HepG2 (cell line): ENCODE data around the gene MACROD2. TPM values are rescaled to one million over a fixed set of nuclear protein-coding genes. Genes with fewer than 3 reads are reported as not detected.

Experiments
- ATAC-seq: fragments of 200-7000 bp; cut with Tn5 transposase; 3 replicates; pipeline ENCODE4 v1.9.1; 2020; ENCODE audit warnings: mild to moderate bottlenecking, moderate library complexity
- BruUV-seq: library from RNA; stranded (reverse); fragments of 400-500 nt; replicated peaks from 2 replicates; lab custom pipeline; 2021; lab: Mats Ljungman, UMichigan
- CTCF ChIA-PET: fragments of 300-600 bp; formaldehyde crosslinking; extraction: SDS; loops from one replicate; lab custom pipeline; 2021; ENCODE audit warnings: low total read pairs, inconsistent platforms, low intra/inter-chr PET ratio; lab: Yijun Ruan, JAX
- POLR2A ChIA-PET: fragments of 350-600 bp; sonication (Branson Sonifier 250); formaldehyde crosslinking; loops from one replicate; lab custom pipeline; 2020; ENCODE audit warnings: antibody characterized with exemption, inconsistent platforms; lab: Yijun Ruan, JAX
- DNase-seq: peaks from one replicate; pipeline ENCODE4 v3.0.0-alpha.2; 2015; ENCODE audit warnings: low spot score
- FAIRE-seq: peaks from 3 replicates; lab custom pipeline; 2011; peaks lifted over from hg19 to GRCh38; lab: Jason Lieb, UNC
- H2AFZ ChIP-seq: one replicate; pipeline ENCODE4 v1.6.1; 2011; ENCODE audit warnings: low read length, inconsistent platforms
- H3K27ac ChIP-seq: fragments of 300-600 bp; 3 replicates; pipeline ENCODE4 v1.8.0; 2011; ENCODE audit warnings: mixed run types, mild to moderate bottlenecking, mixed read lengths, low read length, inconsistent platforms; ENCODE audit not compliant: insufficient read depth; ENCODE audit errors: extremely low read length
- H3K27me3 ChIP-seq, 2 experiments: fragments of 200-600 bp in 1 of 2; 2 replicates in 1 of 2; 3 replicates in 1 of 2; pipeline versions ENCODE4 v1.6.0 to v1.8.0; 2011; ENCODE audit warnings: low read length in 2 of 2, mild to moderate bottlenecking in 2 of 2, moderate library complexity in 2 of 2, inconsistent platforms in 1 of 2; ENCODE audit not compliant: insufficient read depth in 2 of 2, control insufficient read depth in 1 of 2
- H3K36me3 ChIP-seq, 2 experiments: fragments of 200-600 bp in 1 of 2; replicated peaks in 1 of 2; 2 replicates in 1 of 2; 3 replicates in 1 of 2; pipeline versions ENCODE4 v1.5.1 to v1.8.0; 2011; ENCODE audit warnings: low read length in 2 of 2, inconsistent platforms in 1 of 2; ENCODE audit not compliant: insufficient read depth in 2 of 2, control insufficient read depth in 1 of 2
- H3K4me1 ChIP-seq: 2 replicates; pipeline ENCODE4 v1.5.1; 2012; ENCODE audit warnings: low read length, inconsistent platforms; ENCODE audit not compliant: insufficient read depth
- H3K4me2 ChIP-seq: 2 replicates; pipeline ENCODE4 v1.6.0; 2011; ENCODE audit warnings: low read depth, low read length, inconsistent platforms
- H3K4me3 ChIP-seq, 3 experiments: fragments of 200-600 bp in 1 of 3; sonication (generic), shearing (Covaris generic) in 1 of 3; replicated peaks in 1 of 3; 2 replicates each; pipeline ENCODE4 v1.5.1; 2011 to 2016; ENCODE audit warnings: low read length in 3 of 3, inconsistent platforms in 2 of 3, low read depth in 2 of 3, mild to moderate bottlenecking in 2 of 3, control low read depth in 1 of 3, mixed read lengths in 1 of 3; ENCODE audit not compliant: insufficient read depth in 1 of 3
- H3K79me2 ChIP-seq: one replicate; pipeline ENCODE4 v1.6.1; 2011; ENCODE audit warnings: low read length, inconsistent platforms; ENCODE audit not compliant: insufficient read depth
- H3K9ac ChIP-seq: 2 replicates; pipeline ENCODE4 v1.6.0; 2011; ENCODE audit warnings: mild to moderate bottlenecking, low read depth, low read length, inconsistent platforms; ENCODE audit not compliant: insufficient read depth
- H3K9me3 ChIP-seq: 2 replicates; pipeline ENCODE4 v1.5.1; 2012; ENCODE audit warnings: mild to moderate bottlenecking, low read length
- H4K20me1 ChIP-seq: 2 replicates; pipeline ENCODE4 v1.6.0; 2011; ENCODE audit warnings: inconsistent platforms, mild to moderate bottlenecking, low read length, moderate library complexity; ENCODE audit not compliant: insufficient read depth
- ARNTL ChIP-seq: sonication (generic); formaldehyde crosslinking; IDR thresholded peaks from 2 replicates; pipeline ENCODE4 v1.4.0; 2020; ENCODE audit warnings: mild to moderate bottlenecking, missing genetic modification reagents
- FOSL2 ChIP-seq: sonication (generic); formaldehyde crosslinking; IDR thresholded peaks from 2 replicates; pipeline ENCODE4 v1.4.0; 2020; ENCODE audit warnings: missing genetic modification reagents
- HDAC6 ChIP-seq: fragments of 200-600 bp; sonication (generic); IDR thresholded peaks from 2 replicates; pipeline ENCODE4 v1.7.0; 2017; ENCODE audit warnings: mild to moderate bottlenecking, antibody characterized with exemption, low read length, low read depth
- KDM6A ChIP-seq: IDR thresholded peaks from 2 replicates; pipeline ENCODE4 v1.6.1; 2016; ENCODE audit warnings: low read depth
- MAFG ChIP-seq: sonication (generic); formaldehyde crosslinking; IDR thresholded peaks from 2 replicates; pipeline ENCODE4 v1.5.1; 2020; ENCODE audit warnings: mild to moderate bottlenecking, missing genetic modification reagents
- NFKB2 ChIP-seq: sonication (generic); formaldehyde crosslinking; IDR thresholded peaks from 2 replicates; pipeline ENCODE4 v1.4.0; 2020; ENCODE audit warnings: missing genetic modification reagents, borderline replicate concordance
- RNF2 ChIP-seq: fragments of 450-650 bp; conservative IDR thresholded peaks from 2 replicates; pipeline ENCODE4 v1.6.1; 2016; ENCODE audit warnings: low read depth
- TCF12 ChIP-seq, 2 experiments: fragments of 450-650 bp in 1 of 2; sonication (generic) in 1 of 2; formaldehyde crosslinking in 1 of 2; IDR thresholded peaks; 2 replicates each; pipeline versions ENCODE4 v1.6.1 to v1.8.0; 2017 to 2022; ENCODE audit warnings: antibody characterized with exemption in 1 of 2, mild to moderate bottlenecking in 1 of 2, missing genetic modification reagents in 1 of 2, moderate library complexity in 1 of 2
- TSC22D2 ChIP-seq: sonication (generic); formaldehyde crosslinking; IDR thresholded peaks from 2 replicates; pipeline ENCODE4 v1.5.1; 2020; ENCODE audit warnings: missing genetic modification reagents, mild to moderate bottlenecking, borderline replicate concordance
- ZNF792 ChIP-seq: IDR thresholded peaks from 2 replicates; pipeline ENCODE4 v1.6.1; 2016
- ZSCAN12 ChIP-seq: sonication (generic); formaldehyde crosslinking; IDR thresholded peaks from 2 replicates; pipeline ENCODE4 v1.9.0; 2021; ENCODE audit warnings: mild to moderate bottlenecking, missing genetic modification reagents
- WGBS: methylation state at CpG from one replicate; pipeline ENCODE4 v1.1.6; 2017; ENCODE audit warnings: low lambda C conversion rate; 5-methylcytosine and 5-hydroxymethylcytosine counted together
- in situ Hi-C: cut with HindIII; loops from 2 replicates; pipeline ENCODE4 v1.10.0; 2017; ENCODE audit warnings: low pct_unique_long_range_greater_than_20kb; ENCODE audit not compliant: extremely low pct_ligation_motif_present
- intact Hi-C: fragments of 100-400 bp; cut with micrococcal nuclease; formaldehyde crosslinking; loops from one replicate; pipeline ENCODE4 v1.10.0; 2022; ENCODE audit not compliant: unreplicated experiment
- polyA plus RNA-seq, 8 experiments: library from polyadenylated mRNA; depleted of rRNA in 3 of 8; stranded (reverse) in 7 of 8; unstranded in 1 of 8; fragments of >200 nt; fragmentation: Illumina TruSeq in 4 of 8; extraction: Trizol in 4 of 8; gene quantifications; 2 replicates each; pipeline versions ENCODE4 v1.2.1 to v1.2.3, GENCODE V29; 2011 to 2016; ENCODE audit warnings: low read depth in 4 of 8, missing spikeins in 1 of 8, mixed read lengths in 1 of 8; ENCODE audit not compliant: insufficient read depth in 1 of 8
- total RNA-seq, 5 experiments: library from RNA; depleted of rRNA; stranded (reverse); fragments of >200 nt; fragmentation: Illumina TruSeq; extraction: Trizol; gene quantifications; 2 replicates each; pipeline ENCODE4 v1.2.3, GENCODE V29; 2016; ENCODE audit warnings: low read depth in 1 of 5
- TF ChIP-seq, protein P1 (sequence below): sonication (generic); formaldehyde crosslinking; IDR thresholded peaks from 2 replicates; pipeline ENCODE4 v1.4.0; 2020; ENCODE audit warnings: low read depth, missing genetic modification reagents

MACROD2 gene
- total and polyA plus RNA-seq, 2 of the 13 experiments (the other 11 are each of a cell fraction or from before 2014, with no cell fraction given): 0.13 to 0.51 TPM

- 0 out of 2 replicates have a peak, but pooled peaks have one; percentile 30 for TF ChIP-seq FOSL2 (CRISPR knock-in tag)
These were observed 1708.0 kb downstream of the MACROD2 start (continued) for GRCh38 chr20:15703171-15703911.

DNA sequence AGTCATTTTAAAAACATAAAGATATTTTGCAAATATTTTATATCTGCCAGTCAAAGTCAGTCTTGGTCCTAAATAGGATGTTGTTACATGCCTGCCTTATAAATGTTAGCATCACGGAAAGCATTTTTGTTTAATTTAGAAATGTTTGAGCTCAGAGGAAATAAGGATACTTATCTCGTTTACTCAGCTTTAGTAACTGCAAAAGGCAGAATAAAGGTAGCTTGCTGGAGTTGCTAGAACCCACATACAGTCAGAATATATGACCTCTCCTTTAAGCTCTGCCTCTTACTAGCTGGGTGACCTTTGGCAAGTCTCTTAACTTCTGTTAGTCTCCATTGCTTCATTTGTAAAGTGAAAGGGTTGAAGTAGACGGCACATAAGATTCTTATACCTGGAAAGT, 1710.7 kb downstream of the MACROD2 start:
- in situ Hi-C loops (loop anchor here (10.0 kb wide), 2 partner anchors 529 to 1059 kb away; no protein-coding TSS in a partner anchor), intact Hi-C loops (no loop called here)
- FAIRE-seq (no peak), DNase-seq (no peak), ATAC-seq (no peak)
- Histone ChIP-seq H3K27ac (no peak overlapping the region), H3K36me3 (no peaks in the 10 kb centered on the region), H3K9me3 (no peaks in the 10 kb centered on the region), H3K9ac (no peak overlapping the region), H3K79me2 (no peaks in the 10 kb centered on the region), H2AFZ (no peak overlapping the region), H3K4me3 (no peak overlapping the region), H3K4me2 (no peak overlapping the region), H3K27me3 (no peaks in the 10 kb centered on the region), H4K20me1 (no peaks in the 10 kb centered on the region), H3K4me1 (no peaks in the 10 kb centered on the region)
- no peak for TF ChIP-seq ZSCAN12 (CRISPR knock-in tag)
- TF ChIP-seq TCF12 (IDR thresholded peaks at IDR 0.05): no peak
- no peak for TF ChIP-seq TCF12 (CRISPR knock-in tag; IDR thresholded peaks at IDR 0.05)
- no peak for TF ChIP-seq MAFG
- TF ChIP-seq KDM6A (CRISPR knock-in tag): no peak
- no peak for TF ChIP-seq RNF2
- TF ChIP-seq TSC22D2 (CRISPR knock-in tag): no peak
- TF ChIP-seq NFKB2: no peak
- TF ChIP-seq, protein P1, sequence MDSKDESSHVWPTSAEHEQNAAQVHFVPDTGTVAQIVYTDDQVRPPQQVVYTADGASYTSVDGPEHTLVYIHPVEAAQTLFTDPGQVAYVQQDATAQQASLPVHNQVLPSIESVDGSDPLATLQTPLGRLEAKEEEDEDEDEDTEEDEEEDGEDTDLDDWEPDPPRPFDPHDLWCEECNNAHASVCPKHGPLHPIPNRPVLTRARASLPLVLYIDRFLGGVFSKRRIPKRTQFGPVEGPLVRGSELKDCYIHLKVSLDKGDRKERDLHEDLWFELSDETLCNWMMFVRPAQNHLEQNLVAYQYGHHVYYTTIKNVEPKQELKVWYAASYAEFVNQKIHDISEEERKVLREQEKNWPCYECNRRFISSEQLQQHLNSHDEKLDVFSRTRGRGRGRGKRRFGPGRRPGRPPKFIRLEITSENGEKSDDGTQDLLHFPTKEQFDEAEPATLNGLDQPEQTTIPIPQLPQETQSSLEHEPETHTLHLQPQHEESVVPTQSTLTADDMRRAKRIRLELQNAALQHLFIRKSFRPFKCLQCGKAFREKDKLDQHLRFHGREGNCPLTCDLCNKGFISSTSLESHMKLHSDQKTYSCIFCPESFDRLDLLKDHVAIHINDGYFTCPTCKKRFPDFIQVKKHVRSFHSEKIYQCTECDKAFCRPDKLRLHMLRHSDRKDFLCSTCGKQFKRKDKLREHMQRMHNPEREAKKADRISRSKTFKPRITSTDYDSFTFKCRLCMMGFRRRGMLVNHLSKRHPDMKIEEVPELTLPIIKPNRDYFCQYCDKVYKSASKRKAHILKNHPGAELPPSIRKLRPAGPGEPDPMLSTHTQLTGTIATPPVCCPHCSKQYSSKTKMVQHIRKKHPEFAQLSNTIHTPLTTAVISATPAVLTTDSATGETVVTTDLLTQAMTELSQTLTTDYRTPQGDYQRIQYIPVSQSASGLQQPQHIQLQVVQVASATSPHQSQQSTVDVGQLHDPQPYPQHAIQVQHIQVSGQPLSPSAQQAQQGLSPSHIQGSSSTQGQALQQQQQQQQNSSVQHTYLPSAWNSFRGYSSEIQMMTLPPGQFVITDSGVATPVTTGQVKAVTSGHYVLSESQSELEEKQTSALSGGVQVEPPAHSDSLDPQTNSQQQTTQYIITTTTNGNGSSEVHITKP: no peak
- TF ChIP-seq HDAC6: no peak
- TF ChIP-seq ARNTL: no peak
- TF ChIP-seq ZNF792 (CRISPR knock-in tag): no peak
- 1% methylated on average over 3 of the region's 3 CpGs for WGBS
- no TSS peak for BruUV-seq
- ChIA-PET POLR2A (no interaction called here), CTCF (no interaction called here)
